ENCODE data around the gene LYZL2.
"Not testable (repeated sequence)": the region's sequence is repeated elsewhere in the genome, so short reads cannot be mapped to it uniquely, and the experiment has no call there.

Gene LYZL2

DNA sequence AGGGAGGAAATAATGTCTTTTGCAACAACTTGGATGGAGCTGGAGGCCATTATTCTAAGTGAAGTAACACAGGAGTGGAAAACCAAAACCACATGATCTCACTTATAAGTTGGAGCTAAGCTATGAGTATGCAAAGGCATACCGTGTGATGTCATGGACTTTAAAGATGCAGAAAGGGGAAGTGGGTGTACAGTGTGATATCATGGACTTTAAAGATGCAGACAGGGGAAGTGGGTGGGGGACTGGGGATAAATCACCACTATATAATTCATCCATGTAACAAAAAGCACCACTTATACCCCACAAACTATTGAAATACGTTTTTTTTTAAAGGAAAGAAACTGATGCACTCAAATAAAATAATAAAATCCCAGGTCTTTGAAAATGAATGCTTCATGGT, 29.5 kb downstream of the LYZL2 start:
- no peaks in the 10 kb centered on the region for H3K27me3 ChIP-seq (replicated peaks; ENCODE audit: insufficient read depth, low read length)
- no peak for DNase-seq
- TF ChIP-seq EZH2phosphoT487 (IDR thresholded peaks at IDR 0.05; ENCODE audit: low read length) (no peak), EZH2 (optimal IDR thresholded peaks at IDR 0.05; ENCODE audit: low read depth, low read length) (no peak)
- TF ChIP-seq, protein P1, sequence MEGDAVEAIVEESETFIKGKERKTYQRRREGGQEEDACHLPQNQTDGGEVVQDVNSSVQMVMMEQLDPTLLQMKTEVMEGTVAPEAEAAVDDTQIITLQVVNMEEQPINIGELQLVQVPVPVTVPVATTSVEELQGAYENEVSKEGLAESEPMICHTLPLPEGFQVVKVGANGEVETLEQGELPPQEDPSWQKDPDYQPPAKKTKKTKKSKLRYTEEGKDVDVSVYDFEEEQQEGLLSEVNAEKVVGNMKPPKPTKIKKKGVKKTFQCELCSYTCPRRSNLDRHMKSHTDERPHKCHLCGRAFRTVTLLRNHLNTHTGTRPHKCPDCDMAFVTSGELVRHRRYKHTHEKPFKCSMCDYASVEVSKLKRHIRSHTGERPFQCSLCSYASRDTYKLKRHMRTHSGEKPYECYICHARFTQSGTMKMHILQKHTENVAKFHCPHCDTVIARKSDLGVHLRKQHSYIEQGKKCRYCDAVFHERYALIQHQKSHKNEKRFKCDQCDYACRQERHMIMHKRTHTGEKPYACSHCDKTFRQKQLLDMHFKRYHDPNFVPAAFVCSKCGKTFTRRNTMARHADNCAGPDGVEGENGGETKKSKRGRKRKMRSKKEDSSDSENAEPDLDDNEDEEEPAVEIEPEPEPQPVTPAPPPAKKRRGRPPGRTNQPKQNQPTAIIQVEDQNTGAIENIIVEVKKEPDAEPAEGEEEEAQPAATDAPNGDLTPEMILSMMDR (IDR thresholded peaks at IDR 0.05; ENCODE audit: low read length), result no peak
- no peak overlapping the region for H3K4me3 ChIP-seq (ENCODE audit: low read length)
- H3K36me3 ChIP-seq (replicated peaks; ENCODE audit: insufficient read depth, low read length), result no peaks in the 10 kb centered on the region
- no peak overlapping the region for H3K27ac ChIP-seq (ENCODE audit: low read length)
- no peaks in the 10 kb centered on the region for H3K79me2 ChIP-seq (ENCODE audit: low read length)
- no peaks in the 10 kb centered on the region for H3K9me2 ChIP-seq (replicated peaks; ENCODE audit: insufficient read depth, low read length)
- H2AFZ ChIP-seq (ENCODE audit: low read length), result no peak overlapping the region
- H3K9me3 ChIP-seq (replicated peaks; ENCODE audit: insufficient read depth, low read length), result no peaks in the 10 kb centered on the region
- H3K9ac ChIP-seq (ENCODE audit: low read length), result no peak overlapping the region
- H3K4me2 ChIP-seq (ENCODE audit: low read depth, low read length), result no peak overlapping the region
- no peaks in the 10 kb centered on the region for H3K4me1 ChIP-seq (ENCODE audit: low read length)
- H4K20me1 ChIP-seq (ENCODE audit: insufficient read depth, low read length), result no peaks in the 10 kb centered on the region
- H3F3A ChIP-seq (ENCODE audit: insufficient read depth, low read length), result no peaks in the 10 kb centered on the region

DNA sequence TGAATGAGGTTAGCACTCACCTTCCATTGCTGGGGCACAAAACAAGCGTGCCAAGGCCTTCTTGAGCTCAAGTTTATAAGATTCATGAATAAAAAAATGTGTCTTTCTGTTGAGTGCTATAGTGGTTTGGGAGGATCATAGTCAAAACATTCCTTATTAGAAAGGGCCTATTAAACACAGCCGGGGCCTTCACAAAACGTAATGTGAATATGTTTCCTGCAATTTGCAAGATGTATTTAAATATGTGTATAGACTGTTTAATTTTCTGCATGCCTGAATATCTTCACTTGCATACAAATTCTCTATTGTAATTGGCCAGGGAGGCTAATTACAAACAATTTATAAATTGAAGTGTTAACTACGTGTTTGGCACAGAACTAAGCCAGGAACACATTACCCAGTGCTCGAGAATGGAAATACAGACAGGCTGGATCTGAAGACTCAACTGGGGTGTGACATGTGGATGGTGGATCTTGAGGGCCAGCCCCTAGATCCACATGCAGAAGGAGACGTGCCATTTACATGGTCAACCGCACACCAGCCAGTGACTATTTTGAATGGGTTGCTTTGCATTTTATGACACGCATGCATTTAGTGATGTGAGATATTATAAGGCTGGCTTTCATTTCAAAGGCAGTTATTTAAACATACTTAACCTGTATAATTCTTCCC, 31.3 kb downstream of the LYZL2 start:
- Histone ChIP-seq H3K27me3 (replicated peaks; ENCODE audit: insufficient read depth, low read length) (no peaks in the 10 kb centered on the region), H3K9me3 (replicated peaks; ENCODE audit: insufficient read depth, low read length) (no peaks in the 10 kb centered on the region), H2AFZ (ENCODE audit: low read length) (no peak overlapping the region), H3K4me1 (ENCODE audit: low read length) (no peaks in the 10 kb centered on the region), H3K9ac (ENCODE audit: low read length) (no peak overlapping the region), H3K9me2 (replicated peaks; ENCODE audit: insufficient read depth, low read length) (no peaks in the 10 kb centered on the region), H4K20me1 (ENCODE audit: insufficient read depth, low read length) (no peaks in the 10 kb centered on the region), H3K27ac (ENCODE audit: low read length) (no peak overlapping the region), H3K79me2 (ENCODE audit: low read length) (no peaks in the 10 kb centered on the region), H3F3A (ENCODE audit: insufficient read depth, low read length) (no peaks in the 10 kb centered on the region), H3K4me2 (ENCODE audit: low read depth, low read length) (no peak overlapping the region), H3K4me3 (ENCODE audit: low read length) (no peak overlapping the region), H3K36me3 (replicated peaks; ENCODE audit: insufficient read depth, low read length) (no peaks in the 10 kb centered on the region)
- TF ChIP-seq, protein P1 (IDR thresholded peaks at IDR 0.05; ENCODE audit: low read length), result no peak
- TF ChIP-seq EZH2phosphoT487 (IDR thresholded peaks at IDR 0.05; ENCODE audit: low read length), result no peak
- DNase-seq, result no peak

DNA sequence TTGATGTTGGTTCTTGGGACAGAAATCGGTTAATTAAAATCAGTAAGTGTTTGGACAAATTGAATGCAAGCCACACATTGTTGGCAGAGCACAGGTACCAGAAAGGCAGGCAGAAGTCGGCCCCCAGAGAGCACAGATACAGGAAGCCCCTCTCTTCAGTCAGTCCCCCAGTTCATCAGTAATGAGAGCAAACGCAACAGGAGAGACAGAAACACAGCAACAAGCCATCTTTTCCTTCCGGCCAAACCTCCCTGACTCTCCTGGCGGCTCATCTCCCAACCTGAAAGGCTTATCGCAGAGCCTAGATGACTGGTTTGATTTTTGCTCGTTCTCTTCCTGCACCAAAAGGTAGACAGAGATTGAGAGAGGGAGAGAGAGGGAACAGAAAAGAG, 32.1 kb downstream of the LYZL2 start:
- H3F3A ChIP-seq (ENCODE audit: insufficient read depth, low read length); H3K9me3 ChIP-seq (replicated peaks; ENCODE audit: insufficient read depth, low read length); H3K4me1 ChIP-seq (ENCODE audit: low read length); H3K27ac ChIP-seq (ENCODE audit: low read length); DNase-seq; H3K36me3 ChIP-seq (replicated peaks; ENCODE audit: insufficient read depth, low read length); H3K9me2 ChIP-seq (replicated peaks; ENCODE audit: insufficient read depth, low read length); H2AFZ ChIP-seq (ENCODE audit: low read length); H3K27me3 ChIP-seq (replicated peaks; ENCODE audit: insufficient read depth, low read length); H3K4me2 ChIP-seq (ENCODE audit: low read depth, low read length); H4K20me1 ChIP-seq (ENCODE audit: insufficient read depth, low read length); H3K79me2 ChIP-seq (ENCODE audit: low read length); H3K9ac ChIP-seq (ENCODE audit: low read length); H3K4me3 ChIP-seq (ENCODE audit: low read length): not testable (repeated sequence)

DNA sequence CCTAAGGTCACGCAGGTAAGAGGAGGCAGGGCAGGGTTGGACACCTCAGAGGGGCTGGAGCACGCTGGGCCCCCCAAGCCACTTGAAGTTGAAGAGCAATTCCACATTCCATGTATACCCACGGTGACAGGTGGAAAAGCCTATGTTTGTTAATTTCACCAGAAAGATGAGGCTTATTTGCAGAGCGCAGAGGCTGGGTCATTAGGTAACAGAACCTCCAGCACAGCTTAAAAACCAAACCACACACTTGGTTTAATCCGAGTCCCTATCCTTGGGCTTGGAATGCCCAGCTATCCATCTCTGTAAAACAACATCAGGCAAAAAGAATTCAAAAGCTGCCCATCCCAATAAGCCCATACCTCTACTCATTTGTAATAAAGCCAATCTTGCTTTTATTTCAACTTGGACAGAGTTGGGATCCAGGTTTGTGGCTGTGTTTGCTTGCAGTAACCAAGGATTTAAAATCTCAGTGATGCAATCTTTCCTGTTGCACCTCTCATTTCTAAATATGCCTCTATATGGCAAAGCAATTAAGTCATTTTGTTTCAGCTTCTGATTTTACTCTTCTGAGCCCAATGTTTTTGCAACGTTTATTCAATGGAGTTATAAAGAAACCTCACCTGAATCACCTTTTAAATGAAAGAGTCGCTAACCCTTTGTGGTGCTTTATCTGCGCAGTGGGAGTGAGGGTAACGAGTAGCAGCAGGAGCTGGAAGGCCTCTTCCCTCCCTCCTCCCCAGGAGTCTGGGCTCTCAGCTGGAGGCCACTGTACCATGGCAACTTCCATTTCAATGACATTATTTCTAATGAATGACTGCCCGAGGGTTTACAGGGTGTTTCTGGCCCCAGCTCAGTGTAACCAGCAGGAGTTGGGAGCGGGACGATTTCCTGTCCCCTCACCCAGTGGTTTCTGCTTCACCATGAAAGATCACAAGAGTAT, 32.8 kb downstream of the LYZL2 start:
- not testable (repeated sequence) for H3F3A ChIP-seq (ENCODE audit: insufficient read depth, low read length); H3K9me2 ChIP-seq (replicated peaks; ENCODE audit: insufficient read depth, low read length); H3K27me3 ChIP-seq (replicated peaks; ENCODE audit: insufficient read depth, low read length); H3K4me3 ChIP-seq (ENCODE audit: low read length); DNase-seq; H4K20me1 ChIP-seq (ENCODE audit: insufficient read depth, low read length); H3K4me2 ChIP-seq (ENCODE audit: low read depth, low read length); H3K27ac ChIP-seq (ENCODE audit: low read length); H3K36me3 ChIP-seq (replicated peaks; ENCODE audit: insufficient read depth, low read length); H2AFZ ChIP-seq (ENCODE audit: low read length); H3K4me1 ChIP-seq (ENCODE audit: low read length); H3K79me2 ChIP-seq (ENCODE audit: low read length); H3K9ac ChIP-seq (ENCODE audit: low read length); H3K9me3 ChIP-seq (replicated peaks; ENCODE audit: insufficient read depth, low read length)
